GM23338 (cell line): ENCODE data around the gene NCOA1. TPM values are rescaled to one million over a fixed set of nuclear protein-coding genes. Genes with fewer than 3 reads are reported as not detected.

ENCODE experiments used
- ATAC-seq: fragments of 200-7000 bp; cut with Tn5 transposase; 3 replicates; pipeline ENCODE4 v1.9.1; 2020
- DNase-seq: peaks from one replicate; pipeline ENCODE4 v3.0.0-alpha.2; 2015; ENCODE audit warnings: low spot score
- H2AFZ ChIP-seq: fragments of 200-600 bp; sonication (generic); 2 replicates; pipeline ENCODE4 v1.8.0; 2016; ENCODE audit warnings: antibody characterized with exemption, mild to moderate bottlenecking, moderate library complexity
- H3F3A ChIP-seq: fragments of 200-600 bp; sonication (generic); replicated peaks from 2 replicates; pipeline ENCODE4 v1.8.0; 2017; ENCODE audit warnings: antibody characterized with exemption, mixed run types, low read depth
- H3K27ac ChIP-seq: fragments of 200-600 bp; sonication (generic); 2 replicates; pipeline ENCODE4 v1.6.1; 2016; ENCODE audit warnings: low read depth
- H3K27me3 ChIP-seq: fragments of 200-600 bp; sonication (generic); 2 replicates; pipeline ENCODE4 v1.8.0; 2016; ENCODE audit warnings: mild to moderate bottlenecking, mixed run types, moderate library complexity; ENCODE audit not compliant: insufficient read depth
- H3K36me3 ChIP-seq: fragments of 200-600 bp; sonication (generic); 2 replicates; pipeline ENCODE4 v1.8.0; 2016; ENCODE audit warnings: mild to moderate bottlenecking; ENCODE audit not compliant: insufficient read depth
- H3K4me1 ChIP-seq: fragments of 200-600 bp; sonication (generic); 2 replicates; pipeline ENCODE4 v1.8.0; 2016; ENCODE audit warnings: mild to moderate bottlenecking, moderate library complexity; ENCODE audit not compliant: insufficient read depth
- H3K4me2 ChIP-seq: fragments of 200-600 bp; sonication (generic); 2 replicates; pipeline ENCODE4 v1.7.1; 2017; ENCODE audit warnings: mixed run types
- H3K4me3 ChIP-seq: fragments of 200-600 bp; sonication (generic); 2 replicates; pipeline ENCODE4 v1.6.1; 2016; ENCODE audit warnings: mixed run types
- H3K79me2 ChIP-seq: fragments of 200-600 bp; sonication (generic); replicated peaks from 2 replicates; pipeline ENCODE4 v1.8.0; 2017; ENCODE audit warnings: mild to moderate bottlenecking; ENCODE audit not compliant: insufficient read depth
- H3K9me2 ChIP-seq: fragments of 200-600 bp; sonication (generic); 2 replicates; pipeline ENCODE4 v1.8.0; 2017; ENCODE audit not compliant: insufficient read depth
- H4K20me1 ChIP-seq: fragments of 200-600 bp; sonication (generic); replicated peaks from 2 replicates; pipeline ENCODE4 v1.8.0; 2017; ENCODE audit warnings: mild to moderate bottlenecking; ENCODE audit not compliant: insufficient read depth
- H3K27ac Mint-ChIP-seq: 2 replicates; pipeline ENCODE4 v1.8.0; 2020; ENCODE audit warnings: inconsistent platforms, mild to moderate bottlenecking, moderate library complexity, mixed read lengths
- H3K27me3 Mint-ChIP-seq: 3 replicates; pipeline ENCODE4 v1.8.0; 2022; ENCODE audit warnings: low read depth, mild to moderate bottlenecking, moderate library complexity, mixed read lengths, inconsistent platforms; ENCODE audit not compliant: insufficient read depth, poor library complexity
- H3K36me3 Mint-ChIP-seq: 3 replicates; pipeline ENCODE4 v1.8.0; 2021; ENCODE audit warnings: low read depth, mild to moderate bottlenecking, inconsistent platforms, moderate library complexity, mixed read lengths
- H3K4me1 Mint-ChIP-seq: 3 replicates; pipeline ENCODE4 v1.8.0; 2020; ENCODE audit warnings: mild to moderate bottlenecking, inconsistent platforms, mixed read lengths
- H3K4me3 Mint-ChIP-seq: 3 replicates; pipeline ENCODE4 v1.8.0; 2021; ENCODE audit warnings: moderate library complexity, mild to moderate bottlenecking, inconsistent platforms, mixed read lengths
- H3K9me3 Mint-ChIP-seq: 3 replicates; pipeline ENCODE4 v1.8.0; 2020; ENCODE audit warnings: moderate library complexity, mild to moderate bottlenecking, inconsistent platforms, mixed read lengths
- ETS1 ChIP-seq: IDR thresholded peaks from 2 replicates; pipeline ENCODE4 v1.6.1; 2016; ENCODE audit warnings: antibody characterized with exemption
- EZH2phosphoT487 ChIP-seq: fragments of 200-600 bp; sonication (generic); IDR thresholded peaks from one replicate; pipeline ENCODE4 v1.8.1; 2018; ENCODE audit warnings: antibody characterized with exemption; ENCODE audit not compliant: unreplicated experiment
- NANOG ChIP-seq: IDR thresholded peaks from 2 replicates; pipeline ENCODE4 v1.6.1; 2016; ENCODE audit warnings: antibody characterized with exemption, borderline replicate concordance
- POLR2AphosphoS5 ChIP-seq: IDR thresholded peaks from 2 replicates; pipeline ENCODE4 v1.6.1; 2016; ENCODE audit warnings: antibody characterized with exemption, low read depth
- ZNF114 ChIP-seq: fragments of 250-450 bp; sonication (Bioruptor Pico); IDR thresholded peaks from 2 replicates; pipeline ENCODE4 v1.5.0; 2020; ENCODE audit warnings: mild to moderate bottlenecking, moderate library complexity
- ZNF462 ChIP-seq: fragments of 250-450 bp; sonication (Bioruptor Pico); IDR thresholded peaks from 2 replicates; pipeline ENCODE4 v1.5.0; 2020; ENCODE audit warnings: mild to moderate bottlenecking, moderate library complexity
- polyA plus RNA-seq: library from polyadenylated mRNA; unstranded; fragments of >200 nt; fragmentation: Nextera tagmentation; extraction: Ambion mirVana; gene quantifications from 2 replicates; pipeline ENCODE4 v1.2.1, GENCODE V29; 2016
- total RNA-seq: library from RNA; depleted of rRNA; stranded (reverse); fragments of >200 nt; shearing (Covaris generic); gene quantifications from 2 replicates; pipeline ENCODE4 v1.2.3, GENCODE V29; 2014

NCOA1 gene
- total and polyA plus RNA-seq, 2 experiments from 2014 or later, result 7.1 to 15.1 TPM

GRCh38 chr2:24566209-24566608, 75.2 kb downstream of the NCOA1 start:
- Mint-ChIP-seq H3K4me3 (no peak overlapping the region), H3K36me3 (peaks cover 32% of the 10 kb centered on the region), H3K4me1 (peaks cover 3% of the 10 kb centered on the region; the same call in 1 of the 3 replicates), H3K27me3 (peaks cover 2% of the 10 kb centered on the region), H3K27ac (no peak overlapping the region), H3K9me3 (peaks cover 23% of the 10 kb centered on the region)
- Histone ChIP-seq H3K4me3 (no peak overlapping the region), H3K4me2 (no peak overlapping the region), H3K9me2 (no peaks in the 10 kb centered on the region), H2AFZ (no peak overlapping the region), H3K4me1 (no peaks in the 10 kb centered on the region), H3K79me2 (no peaks in the 10 kb centered on the region; the same call in 1 of the 2 replicates), H3K27ac (no peak overlapping the region), H4K20me1 (no peaks in the 10 kb centered on the region), H3K27me3 (no peaks in the 10 kb centered on the region), H3F3A (no peaks in the 10 kb centered on the region), H3K36me3 (peaks cover 12% of the 10 kb centered on the region; the same call in 1 of the 2 replicates)
- TF ChIP-seq NANOG (no peak), ETS1 (no peak), ZNF462 (CRISPR knock-in tag) (no peak), POLR2AphosphoS5 (no peak), ZNF114 (CRISPR knock-in tag) (no peak), EZH2phosphoT487 (no peak)
- ATAC-seq (no peak), DNase-seq (no peak)
